HepG2 (cell line): ENCODE measurements around the gene HOXA9. TPM values are rescaled to one million over a fixed set of nuclear protein-coding genes. Genes with fewer than 3 reads are reported as not detected.
A peak's percentile ranks its signal among the peaks of the same experiment; 100 is the strongest.

ENCODE experiments used
- ATAC-seq: fragments of 200-7000 bp; cut with Tn5 transposase; 3 replicates; pipeline ENCODE4 v1.9.1; 2020; ENCODE audit warnings: mild to moderate bottlenecking, moderate library complexity
- BruUV-seq: library from RNA; stranded (reverse); fragments of 400-500 nt; replicated peaks from 2 replicates; lab custom pipeline; 2021; lab: Mats Ljungman, UMichigan
- CTCF ChIA-PET: fragments of 300-600 bp; formaldehyde crosslinking; extraction: SDS; loops from one replicate; lab custom pipeline; 2021; ENCODE audit warnings: low total read pairs, inconsistent platforms, low intra/inter-chr PET ratio; lab: Yijun Ruan, JAX
- POLR2A ChIA-PET: fragments of 350-600 bp; sonication (Branson Sonifier 250); formaldehyde crosslinking; loops from one replicate; lab custom pipeline; 2020; ENCODE audit warnings: antibody characterized with exemption, inconsistent platforms; lab: Yijun Ruan, JAX
- DNase-seq: peaks from one replicate; pipeline ENCODE4 v3.0.0-alpha.2; 2015; ENCODE audit warnings: low spot score
- FAIRE-seq: peaks from 3 replicates; lab custom pipeline; 2011; peaks lifted over from hg19 to GRCh38; lab: Jason Lieb, UNC
- H2AFZ ChIP-seq: one replicate; pipeline ENCODE4 v1.6.1; 2011; ENCODE audit warnings: low read length, inconsistent platforms
- H3K27ac ChIP-seq: fragments of 300-600 bp; 3 replicates; pipeline ENCODE4 v1.8.0; 2011; ENCODE audit warnings: mixed run types, mild to moderate bottlenecking, mixed read lengths, low read length, inconsistent platforms; ENCODE audit not compliant: insufficient read depth; ENCODE audit errors: extremely low read length
- H3K27me3 ChIP-seq, 2 experiments: fragments of 200-600 bp in 1 of 2; 2 replicates in 1 of 2; 3 replicates in 1 of 2; pipeline versions ENCODE4 v1.6.0 to v1.8.0; 2011; ENCODE audit warnings: low read length in 2 of 2, mild to moderate bottlenecking in 2 of 2, moderate library complexity in 2 of 2, inconsistent platforms in 1 of 2; ENCODE audit not compliant: insufficient read depth in 2 of 2, control insufficient read depth in 1 of 2
- H3K36me3 ChIP-seq, 2 experiments: fragments of 200-600 bp in 1 of 2; replicated peaks in 1 of 2; 2 replicates in 1 of 2; 3 replicates in 1 of 2; pipeline versions ENCODE4 v1.5.1 to v1.8.0; 2011; ENCODE audit warnings: low read length in 2 of 2, inconsistent platforms in 1 of 2; ENCODE audit not compliant: insufficient read depth in 2 of 2, control insufficient read depth in 1 of 2
- H3K4me1 ChIP-seq: 2 replicates; pipeline ENCODE4 v1.5.1; 2012; ENCODE audit warnings: low read length, inconsistent platforms; ENCODE audit not compliant: insufficient read depth
- H3K4me2 ChIP-seq: 2 replicates; pipeline ENCODE4 v1.6.0; 2011; ENCODE audit warnings: low read depth, low read length, inconsistent platforms
- H3K4me3 ChIP-seq, 3 experiments: fragments of 200-600 bp in 1 of 3; sonication (generic), shearing (Covaris generic) in 1 of 3; replicated peaks in 1 of 3; 2 replicates each; pipeline ENCODE4 v1.5.1; 2011 to 2016; ENCODE audit warnings: low read length in 3 of 3, inconsistent platforms in 2 of 3, low read depth in 2 of 3, mild to moderate bottlenecking in 2 of 3, control low read depth in 1 of 3, mixed read lengths in 1 of 3; ENCODE audit not compliant: insufficient read depth in 1 of 3
- H3K79me2 ChIP-seq: one replicate; pipeline ENCODE4 v1.6.1; 2011; ENCODE audit warnings: low read length, inconsistent platforms; ENCODE audit not compliant: insufficient read depth
- H3K9ac ChIP-seq: 2 replicates; pipeline ENCODE4 v1.6.0; 2011; ENCODE audit warnings: mild to moderate bottlenecking, low read depth, low read length, inconsistent platforms; ENCODE audit not compliant: insufficient read depth
- H3K9me3 ChIP-seq: 2 replicates; pipeline ENCODE4 v1.5.1; 2012; ENCODE audit warnings: mild to moderate bottlenecking, low read length
- H4K20me1 ChIP-seq: 2 replicates; pipeline ENCODE4 v1.6.0; 2011; ENCODE audit warnings: inconsistent platforms, mild to moderate bottlenecking, low read length, moderate library complexity; ENCODE audit not compliant: insufficient read depth
- ATM ChIP-seq: fragments of 450-650 bp; IDR thresholded peaks from 2 replicates; pipeline ENCODE4 v1.7.1; 2017; ENCODE audit warnings: mild to moderate bottlenecking, borderline replicate concordance
- IKZF5 ChIP-seq: IDR thresholded peaks from 2 replicates; pipeline ENCODE4 v1.6.1; 2018; ENCODE audit warnings: missing genetic modification reagents, mild to moderate bottlenecking, missing compliant biosample characterization
- KAT2B ChIP-seq: fragments of 150-350 bp; IDR thresholded peaks from 2 replicates; pipeline ENCODE4 v1.6.1; 2014; ENCODE audit warnings: low read depth, low read length, borderline replicate concordance
- NCOA5 ChIP-seq: sonication (generic); formaldehyde crosslinking; IDR thresholded peaks from 2 replicates; pipeline ENCODE4 v1.4.0; 2020; ENCODE audit warnings: missing genetic modification reagents
- PAF1 ChIP-seq: IDR thresholded peaks from 2 replicates; pipeline ENCODE4 v1.6.1; 2016; ENCODE audit warnings: missing genetic modification reagents, missing compliant biosample characterization
- RFXANK ChIP-seq: IDR thresholded peaks from 2 replicates; pipeline ENCODE4 v1.6.1; 2016
- SCMH1 ChIP-seq: sonication (generic); formaldehyde crosslinking; IDR thresholded peaks from 2 replicates; pipeline ENCODE4 v1.9.0; 2021; ENCODE audit warnings: missing genetic modification reagents, mild to moderate bottlenecking, borderline replicate concordance
- TEAD3 ChIP-seq: optimal IDR thresholded peaks from 2 replicates; pipeline ENCODE3; 2016; ENCODE audit warnings: borderline replicate concordance
- TRIM24 ChIP-seq: sonication (generic); formaldehyde crosslinking; IDR thresholded peaks from 2 replicates; pipeline ENCODE4 v1.8.0; 2022; ENCODE audit warnings: mild to moderate bottlenecking, missing genetic modification reagents
- ZNF605 ChIP-seq: sonication (generic); formaldehyde crosslinking; IDR thresholded peaks from 2 replicates; pipeline ENCODE4 v1.8.0; 2022; ENCODE audit warnings: mild to moderate bottlenecking, missing genetic modification reagents
- ZNF607 ChIP-seq: sonication (generic); formaldehyde crosslinking; IDR thresholded peaks from 2 replicates; pipeline ENCODE4 v1.5.1; 2020; ENCODE audit warnings: missing genetic modification reagents, mild to moderate bottlenecking, borderline replicate concordance
- ZNF670 ChIP-seq: sonication (generic); formaldehyde crosslinking; IDR thresholded peaks from 2 replicates; pipeline ENCODE4 v1.8.0; 2022; ENCODE audit warnings: mild to moderate bottlenecking, missing genetic modification reagents, borderline replicate concordance
- ZNF720 ChIP-seq: sonication (generic); formaldehyde crosslinking; IDR thresholded peaks from 2 replicates; pipeline ENCODE4 v1.4.0; 2020; ENCODE audit warnings: missing genetic modification reagents
- ZNF761 ChIP-seq: sonication (generic); formaldehyde crosslinking; conservative IDR thresholded peaks from 2 replicates; pipeline ENCODE4 v1.4.0; 2020; ENCODE audit warnings: mild to moderate bottlenecking, missing genetic modification reagents
- ZSCAN29 ChIP-seq: sonication (generic); formaldehyde crosslinking; conservative IDR thresholded peaks from 2 replicates; pipeline ENCODE4 v1.4.0; 2020; ENCODE audit warnings: mild to moderate bottlenecking, missing genetic modification reagents
- WGBS: methylation state at CpG from one replicate; pipeline ENCODE4 v1.1.6; 2017; ENCODE audit warnings: low lambda C conversion rate; 5-methylcytosine and 5-hydroxymethylcytosine counted together
- in situ Hi-C: cut with HindIII; loops from 2 replicates; pipeline ENCODE4 v1.10.0; 2017; ENCODE audit warnings: low pct_unique_long_range_greater_than_20kb; ENCODE audit not compliant: extremely low pct_ligation_motif_present
- intact Hi-C: fragments of 100-400 bp; cut with micrococcal nuclease; formaldehyde crosslinking; loops from one replicate; pipeline ENCODE4 v1.10.0; 2022; ENCODE audit not compliant: unreplicated experiment
- polyA plus RNA-seq, 8 experiments: library from polyadenylated mRNA; depleted of rRNA in 3 of 8; stranded (reverse) in 7 of 8; unstranded in 1 of 8; fragments of >200 nt; fragmentation: Illumina TruSeq in 4 of 8; extraction: Trizol in 4 of 8; gene quantifications; 2 replicates each; pipeline versions ENCODE4 v1.2.1 to v1.2.3, GENCODE V29; 2011 to 2016; ENCODE audit warnings: low read depth in 4 of 8, missing spikeins in 1 of 8, mixed read lengths in 1 of 8; ENCODE audit not compliant: insufficient read depth in 1 of 8
- total RNA-seq, 5 experiments: library from RNA; depleted of rRNA; stranded (reverse); fragments of >200 nt; fragmentation: Illumina TruSeq; extraction: Trizol; gene quantifications; 2 replicates each; pipeline ENCODE4 v1.2.3, GENCODE V29; 2016; ENCODE audit warnings: low read depth in 1 of 5
- TF ChIP-seq, protein P1 (sequence below): IDR thresholded peaks from 2 replicates; pipeline ENCODE4 v1.6.1; 2016; ENCODE audit warnings: missing compliant biosample characterization, missing genetic modification reagents, borderline replicate concordance
- TF ChIP-seq, protein P2 (sequence below): IDR thresholded peaks from 2 replicates; pipeline ENCODE4 v1.6.1; 2016; ENCODE audit warnings: low read depth, missing genetic modification reagents, missing compliant biosample characterization

HOXA9 gene
- total and polyA plus RNA-seq, 2 of the 13 experiments (the other 11 are each of a cell fraction or from before 2014, with no cell fraction given), result not detected

DNA sequence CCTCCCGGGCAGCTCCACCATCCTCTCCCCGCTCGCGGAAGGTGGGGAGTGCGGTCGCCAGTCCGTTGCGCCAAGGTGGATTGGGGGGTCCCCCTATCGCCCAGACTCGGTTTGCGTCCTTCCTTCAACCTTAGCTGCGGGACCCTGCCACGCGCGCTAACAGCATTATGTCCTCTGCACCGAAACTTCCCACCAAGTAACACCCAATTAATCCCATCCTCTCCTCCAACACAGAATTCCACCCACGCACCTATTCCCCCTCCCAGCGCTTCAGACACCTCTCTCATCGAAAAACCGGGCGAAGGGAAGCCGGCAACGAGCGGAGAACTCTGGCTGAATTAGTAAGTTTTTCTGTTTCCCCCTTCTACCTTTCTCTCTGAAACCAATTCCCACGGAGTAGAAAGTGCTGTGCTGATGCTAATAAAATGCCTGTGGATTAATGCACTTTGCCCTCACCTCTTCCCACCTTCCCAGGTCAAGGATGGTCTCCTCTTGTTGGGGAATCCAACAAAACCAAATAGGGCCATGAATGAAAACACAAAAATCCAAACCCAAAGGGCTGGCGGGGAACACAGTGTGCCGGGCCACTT is 13.9 kb downstream of the HOXA9 start:
- Histone ChIP-seq H4K20me1 (no peaks in the 10 kb centered on the region), H2AFZ (no peak overlapping the region), H3K27ac (no peak overlapping the region), H3K9me3 (no peaks in the 10 kb centered on the region), H3K4me1 (peaks cover 51% of the 10 kb centered on the region), H3K4me3 (peak overlapping the region; percentile 80 to 88 (median 85); a peak in 5 of 6 replicates), H3K9ac (no peak overlapping the region), H3K36me3 (no peaks in the 10 kb centered on the region), H3K79me2 (peaks cover 5% of the 10 kb centered on the region), H3K4me2 (peak overlapping the region; percentile 88), H3K27me3 (peaks cover 6 to 52% of the 10 kb centered on the region in 2 experiments)
- in situ Hi-C loops, result loop anchor here (25.0 kb wide), 1 partner anchor 1064 kb away; no protein-coding TSS in a partner anchor
- WGBS, result 59% methylated on average over 26 of the region's 27 CpGs
- ChIA-PET POLR2A (interaction anchor here (1.2 to 1.9 kb wide), 5 partner anchors 9 to 55 kb away, joined by 3 to 10 read pairs (median 6); partner anchors contain the start of gene HOXA4), CTCF (interaction anchor here (1.7 kb wide), 1 partner anchor 9 kb away, joined by 13 read pairs; no protein-coding TSS in a partner anchor)
- FAIRE-seq (no peak), ATAC-seq (no peak), DNase-seq (no peak)
- no TSS peak for BruUV-seq
- intact Hi-C loops, result no loop called here
- no peak for TF ChIP-seq IKZF5 (CRISPR knock-in tag)
- TF ChIP-seq, protein P1, sequence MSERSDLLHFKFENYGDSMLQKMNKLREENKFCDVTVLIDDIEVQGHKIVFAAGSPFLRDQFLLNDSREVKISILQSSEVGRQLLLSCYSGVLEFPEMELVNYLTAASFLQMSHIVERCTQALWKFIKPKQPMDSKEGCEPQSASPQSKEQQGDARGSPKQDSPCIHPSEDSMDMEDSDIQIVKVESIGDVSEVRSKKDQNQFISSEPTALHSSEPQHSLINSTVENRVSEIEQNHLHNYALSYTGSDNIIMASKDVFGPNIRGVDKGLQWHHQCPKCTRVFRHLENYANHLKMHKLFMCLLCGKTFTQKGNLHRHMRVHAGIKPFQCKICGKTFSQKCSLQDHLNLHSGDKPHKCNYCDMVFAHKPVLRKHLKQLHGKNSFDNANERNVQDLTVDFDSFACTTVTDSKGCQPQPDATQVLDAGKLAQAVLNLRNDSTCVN (CRISPR knock-in tag), result no peak
- TF ChIP-seq, protein P2, sequence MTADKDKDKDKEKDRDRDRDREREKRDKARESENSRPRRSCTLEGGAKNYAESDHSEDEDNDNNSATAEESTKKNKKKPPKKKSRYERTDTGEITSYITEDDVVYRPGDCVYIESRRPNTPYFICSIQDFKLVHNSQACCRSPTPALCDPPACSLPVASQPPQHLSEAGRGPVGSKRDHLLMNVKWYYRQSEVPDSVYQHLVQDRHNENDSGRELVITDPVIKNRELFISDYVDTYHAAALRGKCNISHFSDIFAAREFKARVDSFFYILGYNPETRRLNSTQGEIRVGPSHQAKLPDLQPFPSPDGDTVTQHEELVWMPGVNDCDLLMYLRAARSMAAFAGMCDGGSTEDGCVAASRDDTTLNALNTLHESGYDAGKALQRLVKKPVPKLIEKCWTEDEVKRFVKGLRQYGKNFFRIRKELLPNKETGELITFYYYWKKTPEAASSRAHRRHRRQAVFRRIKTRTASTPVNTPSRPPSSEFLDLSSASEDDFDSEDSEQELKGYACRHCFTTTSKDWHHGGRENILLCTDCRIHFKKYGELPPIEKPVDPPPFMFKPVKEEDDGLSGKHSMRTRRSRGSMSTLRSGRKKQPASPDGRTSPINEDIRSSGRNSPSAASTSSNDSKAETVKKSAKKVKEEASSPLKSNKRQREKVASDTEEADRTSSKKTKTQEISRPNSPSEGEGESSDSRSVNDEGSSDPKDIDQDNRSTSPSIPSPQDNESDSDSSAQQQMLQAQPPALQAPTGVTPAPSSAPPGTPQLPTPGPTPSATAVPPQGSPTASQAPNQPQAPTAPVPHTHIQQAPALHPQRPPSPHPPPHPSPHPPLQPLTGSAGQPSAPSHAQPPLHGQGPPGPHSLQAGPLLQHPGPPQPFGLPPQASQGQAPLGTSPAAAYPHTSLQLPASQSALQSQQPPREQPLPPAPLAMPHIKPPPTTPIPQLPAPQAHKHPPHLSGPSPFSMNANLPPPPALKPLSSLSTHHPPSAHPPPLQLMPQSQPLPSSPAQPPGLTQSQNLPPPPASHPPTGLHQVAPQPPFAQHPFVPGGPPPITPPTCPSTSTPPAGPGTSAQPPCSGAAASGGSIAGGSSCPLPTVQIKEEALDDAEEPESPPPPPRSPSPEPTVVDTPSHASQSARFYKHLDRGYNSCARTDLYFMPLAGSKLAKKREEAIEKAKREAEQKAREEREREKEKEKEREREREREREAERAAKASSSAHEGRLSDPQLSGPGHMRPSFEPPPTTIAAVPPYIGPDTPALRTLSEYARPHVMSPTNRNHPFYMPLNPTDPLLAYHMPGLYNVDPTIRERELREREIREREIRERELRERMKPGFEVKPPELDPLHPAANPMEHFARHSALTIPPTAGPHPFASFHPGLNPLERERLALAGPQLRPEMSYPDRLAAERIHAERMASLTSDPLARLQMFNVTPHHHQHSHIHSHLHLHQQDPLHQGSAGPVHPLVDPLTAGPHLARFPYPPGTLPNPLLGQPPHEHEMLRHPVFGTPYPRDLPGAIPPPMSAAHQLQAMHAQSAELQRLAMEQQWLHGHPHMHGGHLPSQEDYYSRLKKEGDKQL (CRISPR knock-in tag), result no peak
- TF ChIP-seq PAF1 (CRISPR knock-in tag), result no peak
- TF ChIP-seq SCMH1 (CRISPR knock-in tag), result no peak
- TF ChIP-seq ZNF607 (CRISPR knock-in tag), result no peak
- TF ChIP-seq ZSCAN29 (CRISPR knock-in tag), result no peak
- TF ChIP-seq TRIM24, result no peak
- TF ChIP-seq TEAD3 (CRISPR knock-in tag), result no peak
- TF ChIP-seq KAT2B, result no peak
- TF ChIP-seq NCOA5 (CRISPR knock-in tag), result no peak
- no peak for TF ChIP-seq ZNF720
- TF ChIP-seq ZNF761 (CRISPR knock-in tag), result no peak
- no peak for TF ChIP-seq ZNF605 (CRISPR knock-in tag)
- TF ChIP-seq RFXANK, result no peak
- TF ChIP-seq ATM, result no peak
- no peak for TF ChIP-seq ZNF670
